H1 (cell line): ENCODE data around the gene HTN1. TPM values are rescaled to one million over a fixed set of nuclear protein-coding genes. Genes with fewer than 3 reads are reported as not detected.

Source experiments
- ATF3 ChIP-seq: IDR thresholded peaks from 2 replicates; pipeline ENCODE4 v1.6.1; 2011; ENCODE audit warnings: low read depth, mild to moderate bottlenecking, low read length; ENCODE audit not compliant: insufficient read depth
- polyA plus RNA-seq, 7 experiments: library from polyadenylated mRNA; depleted of rRNA in 3 of 7; stranded (reverse) in 5 of 7; unstranded in 2 of 7; fragments of >200 nt in 5 of 7; fragments of 200-250 nt in 2 of 7; gene quantifications; 1 replicate in 5 of 7; 2 replicates in 1 of 7; 4 replicates in 1 of 7; pipeline versions ENCODE4 v1.2.1 to v1.2.3, GENCODE V29; 2011 to 2013; ENCODE audit warnings: missing spikeins in 2 of 7, mixed read lengths in 2 of 7
- total RNA-seq: library from RNA; stranded (reverse); fragmentation: NEBNext Ultra II Directional; extraction: Animal tissue kit (Norgen Biotek cat#: 25700); gene quantifications from 2 replicates; pipeline ENCODE4 v1.2.1, GENCODE V29; 2021

HTN1 gene
- total and polyA plus RNA-seq, 2 of the 8 experiments (the other 6 are each of a cell fraction or from before 2014, with no cell fraction given): not detected

GRCh38 chr4:70080205-70080604 lies 30.0 kb downstream of the HTN1 start (continued):
- no peak for TF ChIP-seq ATF3
